Activated naive CD4-positive, alpha-beta T cell treated with Interleukin-2 at 50 U/mL for 16 hours (primary cell): ENCODE results near the gene RNF2.

ENCODE experiments used
- DNase-seq: peaks from one replicate; pipeline ENCODE4 v3.0.0-alpha.2; 2020

Gene RNF2

DNA sequence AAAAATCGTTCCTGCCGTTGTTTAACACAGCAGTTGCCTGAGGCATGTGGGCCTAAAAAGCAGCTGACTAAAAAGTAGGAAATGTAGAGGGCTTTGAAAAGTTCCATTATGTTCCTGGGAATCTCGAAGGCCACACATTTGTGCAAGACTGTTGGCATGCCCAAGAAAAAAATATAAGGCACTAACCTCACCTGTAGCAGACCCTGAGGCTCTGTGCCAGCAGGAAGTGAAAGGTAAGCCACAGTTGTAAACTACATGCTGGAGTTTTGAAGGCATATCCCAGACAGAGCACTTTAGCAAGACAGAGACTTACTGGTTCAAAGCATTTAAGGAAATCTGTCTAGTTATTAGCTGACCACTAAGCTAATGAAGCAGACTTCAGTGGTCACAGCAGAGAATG lies 58.7 kb downstream of the RNF2 start:
- DNase-seq = no peak

DNA sequence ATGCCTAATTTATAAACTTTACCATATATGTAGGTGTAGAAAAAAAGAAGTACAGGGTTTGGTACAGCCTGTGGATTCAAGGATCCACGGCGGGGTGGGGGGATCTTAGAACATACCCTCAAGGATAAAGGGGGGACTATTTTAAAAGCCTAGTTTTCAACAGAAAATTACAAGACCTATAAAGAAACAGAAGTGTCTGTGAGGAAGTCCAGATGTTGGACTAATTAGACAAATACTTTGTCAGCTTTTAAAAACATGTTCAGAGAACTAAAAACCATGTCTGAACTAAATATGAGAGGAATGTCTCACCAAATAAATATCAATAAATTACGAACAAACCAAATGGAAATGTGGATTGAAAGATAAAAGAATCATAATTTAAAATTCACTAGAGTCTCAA lies 59.8 kb downstream of the RNF2 start:
- no peak for DNase-seq

DNA sequence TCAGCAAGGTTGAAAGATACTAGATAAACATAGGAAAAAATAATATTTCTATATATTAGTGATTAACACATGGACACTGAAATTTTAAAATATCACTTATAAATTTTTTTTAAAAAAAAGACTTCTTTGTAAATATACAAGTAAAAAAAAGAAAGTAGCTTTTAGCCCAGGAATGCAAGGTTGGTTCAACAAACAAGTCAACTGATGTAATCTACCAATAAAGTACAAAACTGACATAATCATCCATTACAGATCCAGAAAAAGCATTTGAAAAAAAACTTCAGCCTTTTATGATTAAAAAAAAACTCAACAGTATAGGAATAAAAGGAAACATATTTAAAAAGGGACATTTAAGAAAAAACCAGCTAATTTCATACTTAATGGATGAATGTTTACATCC lies 63.0 kb downstream of the RNF2 start:
- no peak for DNase-seq

DNA sequence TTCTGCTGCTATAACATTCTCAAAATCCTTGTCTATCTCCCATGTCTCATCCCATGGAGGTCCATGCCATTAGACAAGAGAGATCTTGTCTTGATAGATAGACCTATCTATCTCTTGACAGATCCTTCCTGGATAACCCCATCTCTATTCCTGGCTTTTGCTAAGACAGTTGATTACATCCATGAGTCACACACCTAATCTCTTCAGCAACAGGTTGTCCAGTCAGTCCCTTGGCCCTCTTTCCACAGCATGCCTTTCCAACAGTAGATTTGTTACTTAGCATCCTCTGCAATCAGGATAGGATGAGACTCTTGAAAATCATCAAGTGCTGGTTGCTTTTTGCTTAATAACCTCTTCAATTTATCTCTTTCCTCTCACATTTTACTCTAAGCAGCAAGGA lies 64.8 kb downstream of the RNF2 start:
- no peak for DNase-seq

DNA sequence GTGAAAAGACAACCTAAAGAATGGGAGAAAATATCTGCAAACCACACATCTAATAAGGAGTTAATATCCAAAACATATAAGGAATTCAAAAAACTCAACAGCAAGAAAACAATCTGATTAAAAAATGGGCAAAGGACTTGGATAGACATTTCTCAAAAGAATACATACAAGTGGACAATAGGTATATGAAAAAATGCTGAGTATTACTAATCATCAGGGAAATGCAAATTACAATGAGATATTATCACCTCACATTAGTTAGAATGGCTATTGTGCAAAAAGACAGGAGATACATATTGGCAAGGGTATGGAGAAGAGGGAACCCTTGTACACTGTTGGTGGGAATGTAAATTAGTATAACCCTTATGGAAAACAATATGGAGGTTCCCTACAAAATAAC lies 66.5 kb downstream of the RNF2 start:
- no peak for DNase-seq

DNA sequence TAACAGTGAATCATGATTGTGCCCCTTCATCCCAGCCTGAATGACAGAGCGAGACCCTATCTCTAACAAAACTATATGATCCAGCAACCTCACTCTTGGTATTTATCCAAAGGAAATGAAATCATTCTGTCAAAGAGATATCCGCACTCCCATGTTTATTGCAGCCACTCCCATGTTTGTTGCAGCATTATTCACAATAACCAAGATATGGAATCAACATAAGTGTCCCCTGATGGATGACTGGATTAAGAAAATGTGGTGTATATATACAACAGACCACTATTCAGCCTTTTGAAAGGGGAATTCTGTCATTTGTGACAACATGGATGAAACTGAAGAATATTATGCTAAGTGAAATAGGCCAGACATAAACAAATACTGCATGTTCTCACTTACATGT lies 67.0 kb downstream of the RNF2 start:
- DNase-seq = no peak

DNA sequence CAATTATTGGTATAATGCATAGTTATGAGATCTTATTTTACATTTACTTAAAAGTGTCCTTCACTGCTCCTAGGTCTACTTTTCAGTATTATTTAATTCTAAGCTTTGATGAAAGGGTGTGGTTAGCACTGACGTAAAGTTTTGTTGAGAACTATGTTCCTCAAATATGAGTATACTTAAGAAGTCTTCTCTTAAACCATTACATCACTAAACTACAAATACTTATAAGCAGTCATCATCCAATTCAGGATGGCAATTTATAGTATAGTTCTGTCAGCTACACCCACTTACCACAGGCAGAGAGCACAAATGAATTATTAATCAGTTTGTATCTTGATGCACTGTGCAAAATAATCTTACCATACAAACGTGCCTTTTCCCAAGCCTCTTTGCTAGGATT lies 84.3 kb downstream of the RNF2 start:
- DNase-seq = no peak

DNA sequence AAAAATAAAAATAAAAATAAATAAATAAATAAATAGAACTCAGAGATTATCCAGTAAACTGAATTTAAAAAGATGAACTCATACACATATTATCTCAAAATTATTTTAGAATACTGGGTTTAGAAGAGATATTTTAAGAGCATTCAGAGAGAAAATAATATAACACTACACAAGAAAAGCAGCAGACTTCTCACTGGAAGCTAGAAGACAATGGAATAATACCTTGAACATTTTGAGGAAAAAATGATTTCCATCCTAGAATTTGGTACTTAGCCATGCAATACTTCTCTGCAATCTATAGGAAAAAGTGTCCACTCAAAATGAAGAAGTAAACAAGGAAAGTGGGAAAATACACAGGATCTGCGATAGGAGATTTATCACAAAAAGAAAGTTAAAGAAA lies 87.2 kb downstream of the RNF2 start:
- no peak for DNase-seq

DNA sequence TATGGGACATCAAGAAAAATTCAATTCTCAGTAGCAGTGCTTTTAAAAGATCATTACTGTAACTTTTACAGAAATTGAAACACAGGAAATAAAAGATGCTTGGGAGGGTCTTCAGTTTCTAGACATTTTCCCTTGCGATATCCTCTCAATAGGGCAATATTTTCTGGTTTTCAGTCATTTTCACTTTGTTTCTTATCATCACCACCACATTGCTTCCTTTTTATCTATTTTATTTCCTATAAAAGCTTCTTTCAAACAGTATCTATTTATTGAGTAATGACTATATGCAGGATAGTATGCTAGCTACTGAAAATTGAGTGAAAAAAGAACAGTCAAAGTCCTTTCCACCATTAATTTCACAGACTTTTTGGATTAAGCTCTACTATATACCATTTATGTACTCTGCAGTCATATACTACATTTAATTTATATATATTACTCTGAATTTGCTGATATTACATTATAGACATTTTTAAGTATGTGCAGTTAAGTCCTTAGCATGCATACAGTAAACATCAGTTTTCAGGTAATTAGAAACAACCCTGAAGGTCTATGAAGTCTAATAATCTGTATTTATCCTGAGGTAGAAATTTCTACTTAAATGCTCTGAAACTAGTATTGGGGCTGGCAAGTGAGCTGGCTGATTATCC lies 92.7 kb downstream of the RNF2 start:
- DNase-seq = no peak

DNA sequence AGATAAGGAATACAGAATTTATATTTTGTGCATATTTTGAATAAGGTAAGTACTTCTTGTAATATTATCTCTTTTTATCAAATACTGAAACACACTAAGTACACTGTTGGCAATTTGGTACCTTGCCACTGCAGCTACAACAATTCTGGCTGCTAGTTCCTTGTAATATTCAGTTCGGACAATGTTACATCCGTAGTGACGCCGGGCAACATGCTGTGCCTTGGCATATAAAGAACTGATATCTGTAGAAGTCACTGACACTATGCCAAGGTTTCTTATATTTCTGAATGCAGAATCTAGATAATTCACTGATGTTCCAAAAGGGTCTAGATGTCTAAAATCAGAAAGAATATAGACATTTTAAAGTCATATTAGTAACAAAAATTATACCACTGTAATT lies 93.9 kb downstream of the RNF2 start:
- DNase-seq = no peak

DNA sequence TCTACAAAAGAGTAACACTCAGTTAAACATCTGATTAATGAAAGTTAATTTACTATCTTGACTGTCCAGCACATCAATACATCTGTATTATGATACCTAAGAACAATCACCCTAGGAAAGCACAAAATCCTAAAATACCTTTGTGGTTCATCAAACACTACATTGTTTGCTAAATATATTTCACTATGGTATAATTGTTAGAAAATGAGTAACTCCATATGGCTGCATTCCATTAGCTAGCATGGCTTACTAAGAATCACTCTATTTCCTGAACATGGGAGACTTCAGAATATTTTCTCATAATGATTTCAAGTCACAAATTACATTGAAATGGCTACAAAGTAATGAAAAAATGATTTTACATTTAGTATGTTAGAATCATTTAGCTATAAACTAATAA lies 98.9 kb downstream of the RNF2 start:
- DNase-seq = no peak

DNA sequence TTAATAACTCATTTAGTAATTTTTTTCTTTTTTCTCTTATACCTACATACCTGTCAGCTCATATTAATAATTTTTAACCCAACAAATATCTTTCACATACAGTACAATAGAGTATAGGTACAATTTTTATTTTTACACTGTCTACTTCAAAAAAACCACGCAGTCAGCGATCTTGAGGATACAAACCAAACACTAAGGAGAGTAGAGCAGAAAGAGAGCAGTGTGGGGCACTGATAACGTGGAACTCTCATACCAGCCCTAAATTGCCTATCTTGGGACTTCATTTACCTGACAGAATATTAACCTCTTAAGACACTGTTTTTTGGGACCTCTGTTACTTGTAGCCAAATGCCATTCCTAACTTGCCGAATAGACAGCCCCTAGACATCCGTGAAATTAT lies 105.9 kb downstream of the RNF2 start:
- DNase-seq = no peak
